Colonic mucosa (tissue), 4 donors: Measurements from ENCODE around the gene GPC6. TPM values are rescaled to one million over a fixed set of nuclear protein-coding genes. Genes with fewer than 3 reads are reported as not detected.

ENCODE experiments used
- DNase-seq: peaks from one replicate; pipeline ENCODE4 v3.0.0-alpha.2; 2020
- H3K27ac ChIP-seq: fragments of 200-600 bp; one replicate; pipeline ENCODE4 v1.8.0; 2021
- H3K27me3 ChIP-seq: fragments of 200-600 bp; one replicate; pipeline ENCODE4 v1.8.0; 2021
- H3K36me3 ChIP-seq: fragments of 200-600 bp; one replicate; pipeline ENCODE4 v1.8.0; 2021
- H3K4me1 ChIP-seq: fragments of 200-600 bp; one replicate; pipeline ENCODE4 v1.8.0; 2021; ENCODE audit warnings: mild to moderate bottlenecking
- H3K4me3 ChIP-seq: fragments of 200-600 bp; one replicate; pipeline ENCODE4 v1.8.0; 2021
- H3K9ac ChIP-seq, 2 donors: one replicate each; pipeline ENCODE4 v1.7.0; 2013; ENCODE audit warnings: control low read depth in 2 of 2, low read depth in 2 of 2, low read length in 2 of 2
- H3K9me3 ChIP-seq: fragments of 200-600 bp; one replicate; pipeline ENCODE4 v1.8.0; 2021
- intact Hi-C: fragments of 100-400 bp; cut with DNase I; formaldehyde crosslinking; loops from one replicate; pipeline ENCODE4 v1.14.1; 2022
- total RNA-seq, 2 donors: library from RNA; stranded (reverse); fragmentation: NEBNext Ultra II Directional in 1 of 2; extraction: Animal tissue kit (Norgen Biotek cat#: 25700) in 1 of 2; gene quantifications; one replicate each; pipeline ENCODE4 v1.2.1, GENCODE V29; 2021
- TF ChIP-seq, protein P1 (sequence below): fragments of 200-600 bp; IDR thresholded peaks from one replicate; pipeline ENCODE4 v1.8.0; 2022; ENCODE audit warnings: antibody characterized with exemption, mild to moderate bottlenecking
- donor health status: healthy.
- donor health status: DM: no; HTN: no; CAD: no.
- donor health status: DM: no; HTN: no; CAD: no.

Gene GPC6
- total RNA-seq, 2 donors from 2014 or later = 2.3 to 4.0 TPM

DNA sequence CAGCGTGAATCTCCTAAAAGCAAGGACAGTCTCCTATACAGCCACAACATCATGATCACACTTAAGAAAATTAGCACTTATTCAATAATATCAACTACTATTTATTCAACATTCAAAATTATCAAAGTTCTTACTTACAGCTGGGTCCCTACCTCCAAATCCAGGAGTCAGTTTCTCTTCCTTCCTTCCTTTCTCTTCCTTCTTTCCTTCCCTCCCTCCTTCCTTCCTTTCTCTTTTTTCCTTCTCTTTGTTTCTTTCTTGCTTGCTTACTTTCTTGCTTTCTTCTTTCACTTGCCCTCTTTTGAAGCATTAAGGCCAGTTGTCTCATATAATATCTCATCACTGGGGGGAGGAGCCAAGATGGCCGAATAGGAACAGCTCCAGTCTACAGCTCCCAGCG, 1145.2 kb downstream of the GPC6 start:
- TF ChIP-seq, protein P1, sequence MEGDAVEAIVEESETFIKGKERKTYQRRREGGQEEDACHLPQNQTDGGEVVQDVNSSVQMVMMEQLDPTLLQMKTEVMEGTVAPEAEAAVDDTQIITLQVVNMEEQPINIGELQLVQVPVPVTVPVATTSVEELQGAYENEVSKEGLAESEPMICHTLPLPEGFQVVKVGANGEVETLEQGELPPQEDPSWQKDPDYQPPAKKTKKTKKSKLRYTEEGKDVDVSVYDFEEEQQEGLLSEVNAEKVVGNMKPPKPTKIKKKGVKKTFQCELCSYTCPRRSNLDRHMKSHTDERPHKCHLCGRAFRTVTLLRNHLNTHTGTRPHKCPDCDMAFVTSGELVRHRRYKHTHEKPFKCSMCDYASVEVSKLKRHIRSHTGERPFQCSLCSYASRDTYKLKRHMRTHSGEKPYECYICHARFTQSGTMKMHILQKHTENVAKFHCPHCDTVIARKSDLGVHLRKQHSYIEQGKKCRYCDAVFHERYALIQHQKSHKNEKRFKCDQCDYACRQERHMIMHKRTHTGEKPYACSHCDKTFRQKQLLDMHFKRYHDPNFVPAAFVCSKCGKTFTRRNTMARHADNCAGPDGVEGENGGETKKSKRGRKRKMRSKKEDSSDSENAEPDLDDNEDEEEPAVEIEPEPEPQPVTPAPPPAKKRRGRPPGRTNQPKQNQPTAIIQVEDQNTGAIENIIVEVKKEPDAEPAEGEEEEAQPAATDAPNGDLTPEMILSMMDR = no peak
- Histone ChIP-seq H3K9ac (no peak overlapping the region), H3K27ac (no peak overlapping the region), H3K4me1 (no peaks in the 10 kb centered on the region), H3K4me3 (no peak overlapping the region), H3K27me3 (no peaks in the 10 kb centered on the region), H3K9me3 (no peaks in the 10 kb centered on the region), H3K36me3 (no peaks in the 10 kb centered on the region)
- intact Hi-C loops = no loop called here
- no peak for DNase-seq

DNA sequence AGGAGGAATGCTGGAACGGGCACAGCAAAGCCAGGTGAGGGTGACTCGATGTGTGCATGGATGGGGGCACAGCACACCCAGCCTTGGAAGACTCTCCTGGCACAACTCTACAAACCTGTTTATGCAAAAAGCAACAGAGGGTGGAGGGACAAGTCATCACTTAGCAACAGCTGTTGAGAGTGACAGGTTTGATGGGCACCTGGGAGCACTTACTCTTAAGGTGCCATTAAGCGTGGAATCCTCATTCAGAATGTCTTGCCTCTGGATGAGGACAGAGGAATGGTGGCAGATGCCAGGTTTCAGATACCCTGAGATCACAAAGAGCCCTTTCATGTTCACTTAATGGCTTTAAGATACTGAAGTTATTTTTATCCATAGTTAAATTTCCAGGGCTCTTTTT, 1155.9 kb downstream of the GPC6 start:
- H3K36me3 ChIP-seq = no peaks in the 10 kb centered on the region
- H3K27me3 ChIP-seq = no peaks in the 10 kb centered on the region
- no peak for DNase-seq
- no peaks in the 10 kb centered on the region for H3K4me1 ChIP-seq
- no peak overlapping the region for H3K27ac ChIP-seq
- H3K4me3 ChIP-seq = no peak overlapping the region
- TF ChIP-seq, protein P1 = no peak
- H3K9ac ChIP-seq = no peak overlapping the region
- intact Hi-C loops = no loop called here
- no peaks in the 10 kb centered on the region for H3K9me3 ChIP-seq

DNA sequence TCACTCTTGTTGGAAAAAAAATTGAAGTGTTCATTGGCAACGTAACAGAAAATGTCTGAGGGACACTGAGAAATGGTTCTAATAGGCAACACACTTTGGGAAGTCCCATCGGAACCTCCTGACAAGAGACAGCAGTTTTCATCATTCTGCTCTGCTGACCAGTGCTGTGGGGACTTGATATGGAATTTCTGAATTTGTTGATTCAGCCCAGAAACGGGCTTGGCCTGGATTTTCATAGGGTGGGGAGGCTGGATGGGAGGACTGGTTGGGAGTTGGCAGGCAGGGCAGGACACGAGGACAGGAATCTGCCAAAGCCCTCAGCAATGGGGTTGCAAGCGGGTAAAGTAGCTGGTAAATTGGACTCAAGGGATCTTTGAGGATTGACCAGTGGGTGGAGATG, 1156.4 kb downstream of the GPC6 start:
- Histone ChIP-seq H3K36me3 (no peaks in the 10 kb centered on the region), H3K9me3 (no peaks in the 10 kb centered on the region), H3K27ac (no peak overlapping the region), H3K4me3 (no peak overlapping the region), H3K4me1 (no peaks in the 10 kb centered on the region), H3K27me3 (no peaks in the 10 kb centered on the region), H3K9ac (no peak overlapping the region)
- DNase-seq = no peak
- intact Hi-C loops = no loop called here
- TF ChIP-seq, protein P1 = no peak

DNA sequence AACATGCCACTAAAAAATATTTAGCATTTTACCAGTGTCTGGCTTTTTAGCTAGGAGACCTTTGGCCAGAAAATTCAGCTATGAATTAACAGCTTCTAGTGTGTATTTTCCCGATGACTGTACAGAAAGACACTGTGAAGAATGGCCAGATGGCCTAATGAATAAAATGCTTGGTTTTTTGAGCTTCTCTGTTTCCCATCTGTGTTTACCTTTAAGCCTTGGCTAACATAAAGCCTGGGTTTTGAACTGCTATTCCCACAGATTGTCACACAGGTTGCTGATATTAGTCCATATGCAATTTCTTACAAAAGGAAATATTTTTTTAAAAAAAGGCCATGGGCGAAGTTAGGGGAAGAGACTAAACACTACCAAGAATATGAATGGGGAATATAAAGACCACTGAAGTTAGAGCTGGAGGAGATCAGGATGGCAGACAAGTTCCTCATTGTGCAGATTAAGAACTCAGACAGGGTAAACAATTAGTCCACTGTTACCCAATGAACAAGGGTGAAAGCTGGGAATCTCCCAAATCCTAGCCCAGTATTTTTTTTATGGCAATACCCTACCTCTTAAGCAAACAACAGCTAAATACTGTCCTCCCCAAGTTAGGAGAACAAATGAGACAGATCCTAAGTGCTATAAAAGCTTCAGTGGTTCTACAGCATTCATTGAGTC, 1157.8 kb downstream of the GPC6 start:
- Histone ChIP-seq H3K36me3 (no peaks in the 10 kb centered on the region), H3K27me3 (no peaks in the 10 kb centered on the region), H3K4me3 (no peak overlapping the region), H3K9me3 (no peaks in the 10 kb centered on the region), H3K9ac (no peak overlapping the region), H3K27ac (no peak overlapping the region), H3K4me1 (no peaks in the 10 kb centered on the region)
- intact Hi-C loops = no loop called here
- TF ChIP-seq, protein P1 = no peak
- no peak for DNase-seq

DNA sequence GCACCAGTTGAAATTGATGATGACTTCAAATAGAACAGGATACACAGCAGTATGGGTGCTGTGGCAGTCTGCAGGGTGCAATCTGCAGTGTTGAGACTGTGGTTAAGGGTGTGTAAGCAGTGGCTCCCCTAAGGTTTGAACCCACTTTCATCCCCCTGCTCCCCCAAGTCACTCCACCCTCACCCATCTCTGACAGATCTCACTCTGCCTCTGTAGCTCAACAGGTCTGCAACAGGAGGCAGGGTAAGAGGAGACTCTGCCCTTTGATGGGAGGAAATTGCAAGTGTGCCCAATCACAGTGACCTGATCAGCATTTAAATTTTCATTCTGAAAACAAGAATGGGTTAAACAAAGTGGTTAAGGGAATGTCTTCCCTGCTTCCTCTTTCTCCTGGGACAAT, 1160.4 kb downstream of the GPC6 start:
- H3K9me3 ChIP-seq = no peaks in the 10 kb centered on the region
- TF ChIP-seq, protein P1 = no peak
- intact Hi-C loops = no loop called here

More for the DNA sequence above, 1160.4 kb downstream of the GPC6 start:
- Histone ChIP-seq H3K36me3 (no peaks in the 10 kb centered on the region), H3K27ac (no peak overlapping the region), H3K4me3 (no peak overlapping the region), H3K4me1 (no peaks in the 10 kb centered on the region), H3K27me3 (no peaks in the 10 kb centered on the region), H3K9ac (no peak overlapping the region)
- DNase-seq = no peak
